ENCODE results near the gene FHAD1.

- TF ChIP-seq KDM4B (CRISPR knock-in tag; IDR thresholded peaks at IDR 0.05) (no peak), MIER3 (CRISPR knock-in tag; IDR thresholded peaks at IDR 0.05; ENCODE audit: borderline replicate concordance) (no peak), CHD4 (IDR thresholded peaks at IDR 0.05; ENCODE audit: borderline replicate concordance, low read length) (no peak), ARNTL (CRISPR knock-in tag; IDR thresholded peaks at IDR 0.05) (no peak)
- TF ChIP-seq, protein P1, sequence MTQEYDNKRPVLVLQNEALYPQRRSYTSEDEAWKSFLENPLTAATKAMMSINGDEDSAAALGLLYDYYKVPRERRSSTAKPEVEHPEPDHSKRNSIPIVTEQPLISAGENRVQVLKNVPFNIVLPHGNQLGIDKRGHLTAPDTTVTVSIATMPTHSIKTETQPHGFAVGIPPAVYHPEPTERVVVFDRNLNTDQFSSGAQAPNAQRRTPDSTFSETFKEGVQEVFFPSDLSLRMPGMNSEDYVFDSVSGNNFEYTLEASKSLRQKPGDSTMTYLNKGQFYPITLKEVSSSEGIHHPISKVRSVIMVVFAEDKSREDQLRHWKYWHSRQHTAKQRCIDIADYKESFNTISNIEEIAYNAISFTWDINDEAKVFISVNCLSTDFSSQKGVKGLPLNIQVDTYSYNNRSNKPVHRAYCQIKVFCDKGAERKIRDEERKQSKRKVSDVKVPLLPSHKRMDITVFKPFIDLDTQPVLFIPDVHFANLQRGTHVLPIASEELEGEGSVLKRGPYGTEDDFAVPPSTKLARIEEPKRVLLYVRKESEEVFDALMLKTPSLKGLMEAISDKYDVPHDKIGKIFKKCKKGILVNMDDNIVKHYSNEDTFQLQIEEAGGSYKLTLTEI (CRISPR knock-in tag; conservative IDR thresholded peaks at IDR 0.05), result no peak
Observed at GRCh38 chr1:15329104-15329820, 82.2 kb downstream of the FHAD1 start.

All from HepG2 (cell line).